ENCODE measurements around the gene FBXL2. TPM values are rescaled to one million over a fixed set of nuclear protein-coding genes. Genes with fewer than 3 reads are reported as not detected.

The FBXL2 gene
- total RNA-seq, 3 donors from 2014 or later (not counting 1 experiment from before 2014, with no cell fraction given): not detected

- no peak overlapping the region for H3K27ac ChIP-seq (ENCODE audit: low read length)
- Mint-ChIP-seq H3K27ac (peak overlapping the region; percentile 54 to 68), H3K9me3 (no peaks in the 10 kb centered on the region), H3K4me1 (peaks cover 12 to 22% of the 10 kb centered on the region in 2 donors), H3K27me3 (ENCODE audit: low read depth in 2 of 2) (no peaks in the 10 kb centered on the region), H3K36me3 (peaks cover 15% of the 10 kb centered on the region), H3K4me3 (no peak overlapping the region)
- H3K4me3 ChIP-seq (ENCODE audit: low read length): no peak overlapping the region
- H3K27me3 ChIP-seq (ENCODE audit: control insufficient read depth, insufficient read depth, low read length): no peaks in the 10 kb centered on the region
- no peaks in the 10 kb centered on the region for H3K9me3 ChIP-seq (ENCODE audit: control insufficient read depth, insufficient read depth, low read length)
- no peaks in the 10 kb centered on the region for H3K4me1 ChIP-seq (ENCODE audit: control insufficient read depth, insufficient read depth, low read length)
- intact Hi-C loops (cut with micrococcal nuclease): no loop called here
- WGBS (ENCODE audit: insufficient coverage): 50% methylated on average over 1 of the region's 3 CpGs
- ATAC-seq: no peak
- no peak for TF ChIP-seq CTCF (IDR thresholded peaks at IDR 0.05)
- H3K36me3 ChIP-seq (ENCODE audit: control insufficient read depth, insufficient read depth, low read length): peaks cover 31% of the 10 kb centered on the region
- DNase-seq: no peak
Observed at GRCh38 chr3:33417066-33417673, 139.9 kb downstream of the FBXL2 start.

GRCh38 chr3:33419948-33420347 is 142.7 kb downstream of the FBXL2 start:
- Histone ChIP-seq H3K36me3 (ENCODE audit: control insufficient read depth, insufficient read depth, low read length) (peaks cover 39% of the 10 kb centered on the region), H3K4me1 (ENCODE audit: control insufficient read depth, insufficient read depth, low read length) (no peaks in the 10 kb centered on the region), H3K27ac (ENCODE audit: low read length) (no peak overlapping the region), H3K4me3 (ENCODE audit: low read length) (no peak overlapping the region), H3K9me3 (ENCODE audit: control insufficient read depth, insufficient read depth, low read length) (no peaks in the 10 kb centered on the region), H3K27me3 (ENCODE audit: control insufficient read depth, insufficient read depth, low read length) (no peaks in the 10 kb centered on the region)
- H3K27me3 Mint-ChIP-seq (ENCODE audit: low read depth in 2 of 2): no peaks in the 10 kb centered on the region
- DNase-seq: no peak
- 50% methylated on average over 1 of the region's 1 CpG for WGBS (ENCODE audit: insufficient coverage)
- H3K4me1 Mint-ChIP-seq: peaks cover 16 to 17% of the 10 kb centered on the region in 2 donors
- H3K36me3 Mint-ChIP-seq: peaks cover 7% of the 10 kb centered on the region
- H3K9me3 Mint-ChIP-seq: no peaks in the 10 kb centered on the region
- no peak overlapping the region for H3K27ac Mint-ChIP-seq
- intact Hi-C loops (cut with micrococcal nuclease): no loop called here
- ATAC-seq: no peak
- H3K4me3 Mint-ChIP-seq: no peak overlapping the region
- TF ChIP-seq CTCF (IDR thresholded peaks at IDR 0.05): no peak

GRCh38 chr3:33420966-33421365 is 143.7 kb downstream of the FBXL2 start:
- TF ChIP-seq CTCF (IDR thresholded peaks at IDR 0.05): no peak
- Histone ChIP-seq H3K27ac (ENCODE audit: low read length) (no peak overlapping the region), H3K4me3 (ENCODE audit: low read length) (no peak overlapping the region), H3K9me3 (ENCODE audit: control insufficient read depth, insufficient read depth, low read length) (no peaks in the 10 kb centered on the region), H3K4me1 (ENCODE audit: control insufficient read depth, insufficient read depth, low read length) (no peaks in the 10 kb centered on the region), H3K36me3 (ENCODE audit: control insufficient read depth, insufficient read depth, low read length) (peaks cover 37% of the 10 kb centered on the region), H3K27me3 (ENCODE audit: control insufficient read depth, insufficient read depth, low read length) (no peaks in the 10 kb centered on the region)
- Mint-ChIP-seq H3K36me3 (peaks cover 7% of the 10 kb centered on the region), H3K4me3 (no peak overlapping the region), H3K9me3 (no peaks in the 10 kb centered on the region), H3K4me1 (peaks cover 13 to 15% of the 10 kb centered on the region in 2 donors), H3K27me3 (ENCODE audit: low read depth in 2 of 2) (no peaks in the 10 kb centered on the region), H3K27ac (peak overlapping the region in 1 of 2 donors; percentile 38)
- 96% methylated on average over 2 of the region's 2 CpGs for WGBS (ENCODE audit: insufficient coverage)
- no peak for DNase-seq
- intact Hi-C loops (cut with micrococcal nuclease): no loop called here
- ATAC-seq: no peak
